ENCODE results near the gene DOCK1.

DOCK1 gene

DNA sequence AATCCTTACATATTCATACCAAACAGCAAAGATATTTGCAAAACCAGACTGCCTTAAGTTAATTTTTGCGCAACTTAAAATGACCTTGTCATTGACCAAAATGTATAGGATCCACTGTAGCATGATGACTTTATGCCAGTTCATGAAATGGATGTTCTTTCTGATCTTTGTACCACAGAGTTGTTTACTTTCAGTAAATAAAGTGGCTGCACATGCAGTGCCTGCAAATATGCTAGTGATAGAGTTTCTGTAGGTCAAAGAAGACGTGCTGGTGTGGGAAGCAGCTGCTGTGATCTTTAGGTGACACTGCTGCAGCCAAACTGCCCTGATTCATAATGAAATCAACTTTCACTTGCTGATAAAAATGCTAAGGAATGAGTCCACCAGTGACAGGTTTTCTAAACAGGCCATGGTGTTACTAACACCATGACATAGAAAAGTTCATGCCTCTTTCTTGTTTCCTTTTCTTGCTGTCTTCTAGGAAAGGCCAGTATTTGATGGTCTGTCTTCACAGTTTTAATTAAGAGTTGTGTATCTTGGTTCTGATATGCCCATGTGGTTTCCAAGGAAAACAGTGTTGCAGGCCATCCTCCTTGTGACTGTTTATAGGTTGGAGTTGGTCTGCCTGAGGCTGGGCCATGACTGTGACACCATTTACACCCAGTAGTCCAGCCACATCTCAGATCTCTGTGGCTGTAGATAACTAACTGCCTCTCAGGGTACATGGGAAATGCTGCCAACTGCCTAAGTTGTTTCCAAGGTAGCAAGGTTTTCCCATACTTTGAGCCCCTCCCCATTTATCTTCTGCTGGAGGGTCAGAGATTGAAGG, 228.7 kb downstream of the DOCK1 start:
- ATAC-seq (ENCODE audit: insufficient read depth, low read depth) (no peak), DNase-seq (no peak)
- Histone ChIP-seq H3K4me2 (ENCODE audit: insufficient read depth, low read length) (no peak overlapping the region), H3K9me3 (ENCODE audit: insufficient read depth, low read length, severe bottlenecking) (no peaks in the 10 kb centered on the region), H3K4me1 (ENCODE audit: insufficient read depth, low read length) (no peaks in the 10 kb centered on the region), H3K9ac (ENCODE audit: low read depth, low read length) (no peak overlapping the region), H3K27ac (ENCODE audit: low read length) (no peak overlapping the region), H2AFZ (ENCODE audit: low read depth, low read length) (no peak overlapping the region), H3K4me3 (ENCODE audit: low read depth in 1 of 2, low read length in 2 of 2) (no peak overlapping the region), H3K79me2 (ENCODE audit: insufficient read depth, low read length) (no peaks in the 10 kb centered on the region), H3K27me3 (ENCODE audit: insufficient read depth, low read length, poor library complexity) (no peaks in the 10 kb centered on the region), H3K36me3 (ENCODE audit: insufficient read depth, low read length) (no peaks in the 10 kb centered on the region), H4K20me1 (ENCODE audit: insufficient read depth, low read length) (no peaks in the 10 kb centered on the region)
- TF ChIP-seq, protein P1, sequence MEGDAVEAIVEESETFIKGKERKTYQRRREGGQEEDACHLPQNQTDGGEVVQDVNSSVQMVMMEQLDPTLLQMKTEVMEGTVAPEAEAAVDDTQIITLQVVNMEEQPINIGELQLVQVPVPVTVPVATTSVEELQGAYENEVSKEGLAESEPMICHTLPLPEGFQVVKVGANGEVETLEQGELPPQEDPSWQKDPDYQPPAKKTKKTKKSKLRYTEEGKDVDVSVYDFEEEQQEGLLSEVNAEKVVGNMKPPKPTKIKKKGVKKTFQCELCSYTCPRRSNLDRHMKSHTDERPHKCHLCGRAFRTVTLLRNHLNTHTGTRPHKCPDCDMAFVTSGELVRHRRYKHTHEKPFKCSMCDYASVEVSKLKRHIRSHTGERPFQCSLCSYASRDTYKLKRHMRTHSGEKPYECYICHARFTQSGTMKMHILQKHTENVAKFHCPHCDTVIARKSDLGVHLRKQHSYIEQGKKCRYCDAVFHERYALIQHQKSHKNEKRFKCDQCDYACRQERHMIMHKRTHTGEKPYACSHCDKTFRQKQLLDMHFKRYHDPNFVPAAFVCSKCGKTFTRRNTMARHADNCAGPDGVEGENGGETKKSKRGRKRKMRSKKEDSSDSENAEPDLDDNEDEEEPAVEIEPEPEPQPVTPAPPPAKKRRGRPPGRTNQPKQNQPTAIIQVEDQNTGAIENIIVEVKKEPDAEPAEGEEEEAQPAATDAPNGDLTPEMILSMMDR (IDR thresholded peaks at IDR 0.05; ENCODE audit: borderline replicate concordance, extremely low read depth, low read length, poor library complexity, severe bottlenecking): no peak
- no peak for TF ChIP-seq EZH2 (IDR thresholded peaks at IDR 0.05; ENCODE audit: borderline replicate concordance, low read depth, low read length, severe bottlenecking)

DNA sequence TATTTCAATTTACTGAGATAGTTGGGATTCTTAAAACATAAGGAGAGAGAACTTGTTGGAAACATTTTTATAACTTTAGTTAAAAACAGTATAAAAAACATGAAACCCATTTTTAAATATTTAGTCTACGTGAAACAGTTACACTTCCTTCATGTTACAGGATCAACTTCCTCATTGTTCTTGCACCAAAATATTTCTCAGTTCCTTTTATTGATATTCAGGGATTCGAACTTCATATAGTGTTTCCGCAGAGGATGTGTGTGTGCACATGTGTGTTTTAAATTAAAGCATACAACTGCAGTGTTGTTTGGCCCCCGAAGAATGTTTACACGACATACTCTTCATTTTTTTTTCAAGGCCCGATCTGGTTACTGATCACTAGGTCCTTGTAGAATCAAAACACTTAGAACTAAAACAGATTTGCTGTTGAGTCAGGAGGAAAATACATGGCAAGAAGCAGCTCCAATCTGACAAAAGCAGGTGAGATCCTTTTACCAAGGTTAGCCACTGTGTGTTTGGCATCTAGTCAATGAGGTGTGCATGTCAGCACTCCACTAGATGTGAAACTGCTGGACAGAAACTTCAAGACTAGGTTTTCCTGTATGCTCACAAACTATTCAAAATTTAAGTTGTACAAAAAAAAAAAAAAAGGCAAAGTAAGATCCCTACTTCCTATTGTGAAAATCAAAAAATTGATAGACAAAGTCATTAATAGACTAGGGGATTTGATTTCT, 230.8 kb downstream of the DOCK1 start:
- H3K4me3 ChIP-seq (ENCODE audit: low read depth in 1 of 2, low read length in 2 of 2): no peak overlapping the region
- H3K4me2 ChIP-seq (ENCODE audit: insufficient read depth, low read length): no peak overlapping the region
- no peak overlapping the region for H3K9ac ChIP-seq (ENCODE audit: low read depth, low read length)
- TF ChIP-seq, protein P1 (IDR thresholded peaks at IDR 0.05; ENCODE audit: borderline replicate concordance, extremely low read depth, low read length, poor library complexity, severe bottlenecking): no peak
- TF ChIP-seq EZH2 (IDR thresholded peaks at IDR 0.05; ENCODE audit: borderline replicate concordance, low read depth, low read length, severe bottlenecking): no peak
- H3K79me2 ChIP-seq (ENCODE audit: insufficient read depth, low read length): no peaks in the 10 kb centered on the region
- H3K9me3 ChIP-seq (ENCODE audit: insufficient read depth, low read length, severe bottlenecking): no peaks in the 10 kb centered on the region
- no peaks in the 10 kb centered on the region for H4K20me1 ChIP-seq (ENCODE audit: insufficient read depth, low read length)
- H2AFZ ChIP-seq (ENCODE audit: low read depth, low read length): no peak overlapping the region
- H3K27me3 ChIP-seq (ENCODE audit: insufficient read depth, low read length, poor library complexity): no peaks in the 10 kb centered on the region
- H3K36me3 ChIP-seq (ENCODE audit: insufficient read depth, low read length): no peaks in the 10 kb centered on the region
- H3K4me1 ChIP-seq (ENCODE audit: insufficient read depth, low read length): no peaks in the 10 kb centered on the region
- ATAC-seq (ENCODE audit: insufficient read depth, low read depth) (no peak), DNase-seq (no peak)
- H3K27ac ChIP-seq (ENCODE audit: low read length): no peak overlapping the region

DNA sequence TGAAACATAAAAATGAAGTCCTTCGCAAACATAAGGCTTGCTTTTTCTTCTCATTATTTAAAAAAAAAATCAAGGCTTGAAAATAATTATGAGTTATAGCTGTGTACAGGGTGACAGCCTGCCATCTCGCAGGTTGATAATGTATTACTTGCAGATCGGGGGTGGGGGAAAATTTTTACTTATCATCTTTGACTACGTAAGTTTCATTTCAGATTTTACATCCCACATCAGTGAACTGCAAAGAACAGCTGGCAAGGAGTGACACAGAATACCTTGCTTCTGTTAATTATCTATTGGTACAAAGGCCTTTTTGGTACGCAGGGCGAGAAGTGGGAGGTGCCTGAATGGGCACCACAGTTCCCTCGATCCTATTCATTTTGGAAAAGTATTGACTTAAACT, 232.2 kb downstream of the DOCK1 start:
- DNase-seq: no peak
- no peak overlapping the region for H3K4me2 ChIP-seq (ENCODE audit: insufficient read depth, low read length)
- no peak for ATAC-seq (ENCODE audit: insufficient read depth, low read depth)
- no peak overlapping the region for H3K4me3 ChIP-seq (ENCODE audit: low read depth in 1 of 2, low read length in 2 of 2)
- no peaks in the 10 kb centered on the region for H3K9me3 ChIP-seq (ENCODE audit: insufficient read depth, low read length, severe bottlenecking)
- H3K27me3 ChIP-seq (ENCODE audit: insufficient read depth, low read length, poor library complexity): no peaks in the 10 kb centered on the region
- H3K79me2 ChIP-seq (ENCODE audit: insufficient read depth, low read length): no peaks in the 10 kb centered on the region
- H3K4me1 ChIP-seq (ENCODE audit: insufficient read depth, low read length): peaks cover 7% of the 10 kb centered on the region; the same call in 1 of the 2 replicates
- no peaks in the 10 kb centered on the region for H3K36me3 ChIP-seq (ENCODE audit: insufficient read depth, low read length)
- H3K9ac ChIP-seq (ENCODE audit: low read depth, low read length): no peak overlapping the region
- H2AFZ ChIP-seq (ENCODE audit: low read depth, low read length): no peak overlapping the region
- H4K20me1 ChIP-seq (ENCODE audit: insufficient read depth, low read length): no peaks in the 10 kb centered on the region
- TF ChIP-seq, protein P1 (IDR thresholded peaks at IDR 0.05; ENCODE audit: borderline replicate concordance, extremely low read depth, low read length, poor library complexity, severe bottlenecking): no peak
- TF ChIP-seq EZH2 (IDR thresholded peaks at IDR 0.05; ENCODE audit: borderline replicate concordance, low read depth, low read length, severe bottlenecking): no peak
- no peak overlapping the region for H3K27ac ChIP-seq (ENCODE audit: low read length)

Measured in DND-41 (cell line).